Right cardiac atrium (tissue), 5 donors: Measurements from ENCODE around the gene BARHL1. TPM values are rescaled to one million over a fixed set of nuclear protein-coding genes. Genes with fewer than 3 reads are reported as not detected.
"Not testable (repeated sequence)": the region's sequence is repeated elsewhere in the genome, so short reads cannot be mapped to it uniquely, and the experiment has no call there.

ENCODE experiments used
- ATAC-seq, 2 donors: fragments of 200-7000 bp; cut with Tn5 transposase; one replicate each; pipeline versions ENCODE4 v1.8.0 to v1.9.1; 2020; ENCODE audit warnings: moderate library complexity in 2 of 2, mild to moderate bottlenecking in 1 of 2
- DNase-seq, 3 donors: peaks; one replicate each; pipeline ENCODE4 v3.0.0-alpha.2; 2020
- H3K27ac ChIP-seq: one replicate; pipeline ENCODE4 v1.5.1; 2013; ENCODE audit warnings: mild to moderate bottlenecking, low read length, control low read depth, moderate library complexity
- H3K27me3 ChIP-seq: one replicate; pipeline ENCODE4 v1.6.1; 2013; ENCODE audit not compliant: control insufficient read depth, insufficient read depth
- H3K4me1 ChIP-seq: one replicate; pipeline ENCODE4 v1.6.1; 2013; ENCODE audit warnings: low read length; ENCODE audit not compliant: control insufficient read depth, insufficient read depth
- H3K4me3 ChIP-seq: one replicate; pipeline ENCODE4 v1.5.1; 2013; ENCODE audit warnings: low read length, control low read depth
- H3K9me3 ChIP-seq: one replicate; pipeline ENCODE4 v1.6.1; 2013; ENCODE audit warnings: low read length; ENCODE audit not compliant: control insufficient read depth
- WGBS: extraction: QIAGEN DNeasy Blood & Tissue Kit; methylation state at CpG from one replicate; pipeline ENCODE4 v1.1.7; 2013; 5-methylcytosine and 5-hydroxymethylcytosine counted together
- intact Hi-C, 4 donors: fragments of 100-400 bp; cut with DNase I; formaldehyde crosslinking; loops; one replicate each; pipeline versions ENCODE4 v1.11.0 to v1.14.0; 2022 to 2023
- polyA plus RNA-seq: library from polyadenylated mRNA; stranded (reverse); fragments of 200-250 nt; gene quantifications from one replicate; pipeline ENCODE4 v1.2.3, GENCODE V29; 2013
- total RNA-seq, 4 donors: library from RNA; stranded (reverse); fragmentation: NEBNext Ultra II Directional; extraction: Animal tissue kit (Norgen Biotek cat#: 25700); gene quantifications; one replicate each; pipeline ENCODE4 v1.2.1, GENCODE V29; 2021
- donor health status: healthy with polysubstance abuse.
- donor health status: DM: no; HTN: yes; CAD: no.
- donor health status: DM: no; HTN: no; CAD: no.
- donor health status: DM: no; HTN: yes; CAD: no; lungs with severe emphysema.
- donor health status: DM: yes; HTN: yes; CAD: no.

Gene BARHL1
- total and polyA plus RNA-seq, 5 donors = not detected

DNA sequence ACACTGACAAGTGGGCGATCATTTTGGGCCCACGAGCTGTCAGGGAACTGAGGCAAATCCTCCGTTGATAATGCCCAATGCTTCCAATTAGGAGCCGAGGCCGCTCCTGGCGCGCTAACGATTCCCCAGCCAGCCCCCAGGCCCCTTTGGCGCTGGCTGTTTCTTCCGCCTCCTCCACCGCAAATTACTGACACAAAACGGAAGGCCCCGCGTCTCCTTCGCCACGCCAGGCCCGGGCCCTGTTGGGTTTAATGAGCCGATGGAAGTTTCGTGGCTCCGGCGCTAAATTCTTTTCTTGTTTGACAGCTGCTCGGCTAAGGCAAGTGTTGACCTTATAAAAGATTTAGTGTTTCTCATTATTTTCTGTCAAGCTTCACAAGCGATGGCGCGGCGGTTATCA is 25.7 kb upstream of the BARHL1 start:
- Histone ChIP-seq H3K4me1 (no peaks in the 10 kb centered on the region), H3K27me3 (no peaks in the 10 kb centered on the region), H3K27ac (no peak overlapping the region), H3K4me3 (no peak overlapping the region), H3K9me3 (no peaks in the 10 kb centered on the region)
- intact Hi-C loops = no loop called here
- ATAC-seq (no peak), DNase-seq (no peak)
- 68% methylated on average over 26 of the region's 26 CpGs for WGBS

DNA sequence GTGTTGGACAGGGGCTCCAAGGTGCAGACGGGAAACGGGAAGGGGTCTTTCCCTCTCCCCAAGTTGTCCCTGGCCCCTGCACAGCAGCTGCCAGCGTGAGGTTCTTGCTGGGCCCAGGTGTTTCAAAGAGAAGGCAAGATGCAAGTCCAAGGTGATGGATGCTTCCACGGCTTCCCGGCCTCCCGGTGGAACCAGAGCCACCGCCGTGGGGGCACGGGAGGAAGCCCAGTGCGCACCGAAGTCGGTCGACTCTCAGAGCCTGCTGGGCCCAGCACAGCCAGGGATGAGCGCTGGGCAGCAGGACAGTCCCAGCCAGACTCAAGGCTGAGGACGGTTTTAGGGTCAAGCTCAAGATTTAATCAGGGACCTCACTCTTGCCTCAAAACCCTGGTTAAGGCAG is 25.2 kb upstream of the BARHL1 start:
- Histone ChIP-seq H3K4me1 (no peaks in the 10 kb centered on the region), H3K27me3 (no peaks in the 10 kb centered on the region), H3K4me3 (no peak overlapping the region), H3K27ac (no peak overlapping the region), H3K9me3 (no peaks in the 10 kb centered on the region)
- 87% methylated on average over 15 of the region's 15 CpGs for WGBS
- DNase-seq (no peak), ATAC-seq (no peak)
- intact Hi-C loops = no loop called here

DNA sequence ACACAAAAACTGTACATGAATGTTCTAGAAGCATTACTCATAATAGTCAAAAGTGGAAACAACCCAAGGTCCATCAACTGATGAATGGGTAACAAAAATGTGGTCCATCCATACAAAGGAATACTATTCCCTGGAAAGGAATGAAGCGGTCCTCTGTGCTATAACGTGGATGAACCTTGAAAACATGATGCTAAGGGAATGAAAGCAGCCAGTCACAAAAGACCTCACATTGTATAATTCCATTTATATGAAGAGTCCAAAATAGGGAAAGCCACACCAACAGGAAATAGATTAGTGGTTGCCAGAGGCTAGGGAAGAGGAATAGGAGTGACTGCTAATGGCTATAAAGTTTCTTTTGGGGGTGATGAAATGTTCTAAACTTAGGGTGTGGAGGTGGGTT is 22.7 kb upstream of the BARHL1 start:
- no peak overlapping the region for H3K4me3 ChIP-seq
- no peaks in the 10 kb centered on the region for H3K27me3 ChIP-seq
- H3K4me1 ChIP-seq = no peaks in the 10 kb centered on the region
- DNase-seq (no peak), ATAC-seq (no peak)
- 90% methylated on average over 2 of the region's 2 CpGs for WGBS
- no peaks in the 10 kb centered on the region for H3K9me3 ChIP-seq
- no peak overlapping the region for H3K27ac ChIP-seq
- intact Hi-C loops = loop anchor here in 1 of 4 donors (10.0 kb wide), 1 partner anchor 45 kb away; no protein-coding TSS in a partner anchor

GRCh38 chr9:132560616-132561202 is 21.7 kb upstream of the BARHL1 start:
- DNase-seq (no peak), ATAC-seq (peak; percentile 38 to 66)
- Histone ChIP-seq H3K4me1 (no peaks in the 10 kb centered on the region), H3K4me3 (no peak overlapping the region), H3K9me3 (no peaks in the 10 kb centered on the region), H3K27me3 (no peaks in the 10 kb centered on the region), H3K27ac (no peak overlapping the region)
- intact Hi-C loops = loop anchor here in 1 of 4 donors (10.0 kb wide), 1 partner anchor 46 kb away; no protein-coding TSS in a partner anchor
- WGBS = 30% methylated on average over 14 of the region's 14 CpGs

DNA sequence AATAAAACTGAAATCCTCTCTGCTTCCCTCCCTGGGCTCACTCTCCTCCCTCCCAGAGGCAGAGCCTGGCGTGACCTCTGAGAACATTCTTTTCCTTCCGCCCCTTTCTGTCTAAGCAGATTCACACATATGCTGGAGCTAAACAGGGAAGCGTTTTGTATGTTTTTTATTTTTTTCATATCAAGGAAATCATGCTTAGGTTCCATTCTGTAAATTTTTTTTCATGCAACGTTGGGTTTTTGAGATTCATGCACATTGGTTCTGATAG is 20.2 kb upstream of the BARHL1 start:
- DNase-seq (no peak), ATAC-seq (peak in 1 of 2 donors; percentile 53)
- H3K4me3 ChIP-seq = no peak overlapping the region
- H3K9me3 ChIP-seq = no peaks in the 10 kb centered on the region
- no peaks in the 10 kb centered on the region for H3K4me1 ChIP-seq
- intact Hi-C loops = loop anchor here in 1 of 4 donors (10.0 kb wide), 1 partner anchor 47 kb away; no protein-coding TSS in a partner anchor
- 19% methylated on average over 4 of the region's 4 CpGs for WGBS
- H3K27me3 ChIP-seq = no peaks in the 10 kb centered on the region
- H3K27ac ChIP-seq = no peak overlapping the region

DNA sequence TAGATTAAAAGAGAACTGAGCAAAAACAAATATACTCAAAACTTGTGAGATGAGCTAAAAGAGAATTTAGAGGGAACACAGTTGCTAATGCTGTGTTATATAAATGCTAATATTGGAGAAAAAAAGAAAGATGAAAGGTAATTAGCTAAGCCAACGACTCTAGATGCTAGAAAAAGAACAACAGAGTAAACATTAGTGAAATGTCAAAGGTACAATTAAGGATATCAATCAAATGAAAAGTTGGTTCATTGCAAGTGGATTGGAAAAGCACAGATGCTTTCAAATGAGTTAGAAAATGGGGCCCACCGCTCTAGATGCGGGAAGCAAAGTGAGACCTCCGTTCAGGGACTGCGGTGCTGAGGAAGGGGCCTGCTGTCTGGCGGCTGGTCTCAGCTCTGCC is 17.9 kb upstream of the BARHL1 start:
- Histone ChIP-seq H3K9me3 (no peaks in the 10 kb centered on the region), H3K4me3 (no peak overlapping the region), H3K27ac (no peak overlapping the region), H3K27me3 (no peaks in the 10 kb centered on the region), H3K4me1 (no peaks in the 10 kb centered on the region)
- intact Hi-C loops = loop anchor here in 1 of 4 donors (10.0 kb wide), 1 partner anchor 50 kb away; no protein-coding TSS in a partner anchor
- ATAC-seq (no peak), DNase-seq (no peak)
- 77% methylated on average over 6 of the region's 6 CpGs for WGBS

DNA sequence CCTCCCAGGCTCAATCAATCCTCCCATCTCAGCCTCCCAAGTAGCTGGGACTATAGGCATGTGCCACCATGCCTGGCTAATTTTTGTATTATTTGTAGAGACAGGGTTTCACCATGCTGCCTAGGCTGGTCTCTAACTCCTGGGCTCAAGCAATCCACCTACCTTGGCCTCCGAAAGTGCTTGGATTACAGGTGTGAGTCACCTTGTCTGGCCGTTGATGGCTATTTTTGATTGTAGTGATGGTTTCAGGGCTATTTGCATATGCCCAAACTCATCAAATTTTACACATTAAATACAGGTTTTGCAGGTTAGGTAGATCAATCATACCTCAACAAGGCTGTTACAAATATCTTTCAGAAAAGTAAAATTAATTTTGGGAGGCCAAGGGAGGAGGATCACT is 13.6 kb upstream of the BARHL1 start:
- not testable (repeated sequence) for H3K27ac ChIP-seq, DNase-seq, ATAC-seq, H3K27me3 ChIP-seq, H3K4me3 ChIP-seq, H3K9me3 ChIP-seq, H3K4me1 ChIP-seq
- intact Hi-C loops = loop anchor here in 1 of 4 donors (10.0 kb wide), 1 partner anchor 54 kb away; no protein-coding TSS in a partner anchor
- WGBS = 87% methylated on average over 2 of the region's 2 CpGs

DNA sequence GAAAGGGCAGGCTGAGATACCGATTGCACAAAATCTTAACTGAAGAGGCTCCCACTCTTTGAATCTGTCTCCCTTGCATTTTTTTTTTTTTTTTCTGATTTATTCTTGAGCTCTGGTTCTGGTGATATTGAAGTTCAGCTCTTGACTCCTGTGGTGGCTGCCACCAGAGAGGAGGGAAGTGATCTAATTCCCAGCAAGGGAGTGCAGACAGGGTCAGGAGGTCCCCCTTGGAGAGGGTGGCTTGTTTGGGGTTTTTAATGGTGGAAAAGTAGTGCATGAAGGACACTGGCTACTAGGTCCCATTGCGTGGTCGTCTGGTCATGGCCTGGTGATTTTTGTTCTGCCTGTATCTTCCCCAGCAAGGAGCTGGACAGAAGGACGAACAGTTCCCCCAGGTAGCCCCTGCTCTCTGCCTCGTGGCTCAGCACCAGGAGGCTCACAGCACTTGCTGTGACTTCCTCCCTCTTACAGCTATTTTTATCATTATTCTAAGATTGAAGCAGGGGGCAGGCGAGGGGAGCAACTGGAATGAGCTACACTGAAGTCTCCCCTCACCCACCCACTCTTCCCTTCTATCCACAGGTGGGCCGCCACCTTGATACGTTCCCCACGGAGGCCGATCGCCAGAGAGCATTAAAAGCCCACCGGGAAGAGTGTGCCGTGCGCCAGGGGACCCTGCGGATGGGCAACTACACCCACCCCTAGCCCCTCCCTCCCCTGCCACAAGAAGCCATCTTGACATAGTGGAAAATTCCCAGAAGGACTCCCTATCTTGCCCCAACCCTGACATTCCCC is 10.4 kb upstream of the BARHL1 start:
- no peaks in the 10 kb centered on the region for H3K4me1 ChIP-seq
- H3K27me3 ChIP-seq = no peaks in the 10 kb centered on the region
- DNase-seq = no peak
- no peak for ATAC-seq
- H3K27ac ChIP-seq = no peak overlapping the region
- no peak overlapping the region for H3K4me3 ChIP-seq
- WGBS = 75% methylated on average over 15 of the region's 15 CpGs
- intact Hi-C loops = loop anchor here in 2 of 4 donors (5.0 to 10.0 kb wide), 2 partner anchors 157 to 160 kb away; partner anchors contain the start of gene CFAP77 (in 2 of the 2)
- no peaks in the 10 kb centered on the region for H3K9me3 ChIP-seq

DNA sequence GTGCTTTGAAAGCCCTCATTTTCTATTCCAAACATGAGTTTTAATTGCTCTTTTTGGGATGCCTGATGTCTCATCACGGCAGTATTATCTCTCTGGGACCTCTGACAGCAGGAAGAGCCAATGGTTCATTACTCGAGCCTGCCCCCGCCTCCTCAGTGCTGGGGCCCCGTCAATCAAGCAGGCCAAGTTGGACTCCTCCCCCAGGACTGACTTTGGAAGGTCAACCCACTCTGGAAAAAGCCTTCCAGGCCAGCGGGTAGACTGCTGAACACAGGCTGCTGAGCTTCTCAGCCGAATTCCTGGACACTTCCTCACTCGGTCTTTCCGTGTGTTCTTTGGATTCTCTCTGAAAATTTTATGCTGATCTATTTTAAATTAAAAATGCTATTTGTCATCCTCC is 9.5 kb upstream of the BARHL1 start:
- ATAC-seq = peak; percentile 52 to 55
- 14% methylated on average over 8 of the region's 8 CpGs for WGBS
- Histone ChIP-seq H3K27me3 (no peaks in the 10 kb centered on the region), H3K4me3 (no peak overlapping the region), H3K4me1 (no peaks in the 10 kb centered on the region), H3K27ac (no peak overlapping the region), H3K9me3 (no peaks in the 10 kb centered on the region)
- intact Hi-C loops = loop anchor here in 2 of 4 donors (5.0 to 10.0 kb wide), 2 partner anchors 158 to 161 kb away; partner anchors contain the start of gene CFAP77 (in 2 of the 2)
- DNase-seq = peak in 1 of 3 donors; percentile 63

- H3K27ac ChIP-seq = no peak overlapping the region
- H3K4me1 ChIP-seq = no peaks in the 10 kb centered on the region
- H3K9me3 ChIP-seq = no peaks in the 10 kb centered on the region
- no peaks in the 10 kb centered on the region for H3K27me3 ChIP-seq
- peak; percentile 81 to 82 for ATAC-seq
- WGBS = 14% methylated on average over 16 of the region's 16 CpGs
- intact Hi-C loops = loop anchor here (2.0 to 10.0 kb wide), 4 partner anchors 66 to 163 kb away; partner anchors contain the start of gene CFAP77 (in 2 of the 4)
- DNase-seq = peak; percentile 75 to 88 (median 87)
- H3K4me3 ChIP-seq = no peak overlapping the region
These were observed 7.3 kb upstream of the BARHL1 start for GRCh38 chr9:132575005-132575609.

GRCh38 chr9:132575811-132576210 is 6.6 kb upstream of the BARHL1 start:
- intact Hi-C loops = loop anchor here (2.0 to 10.0 kb wide), 4 partner anchors 67 to 164 kb away; partner anchors contain the start of gene CFAP77 (in 2 of the 4)
- 79% methylated on average over 5 of the region's 5 CpGs for WGBS
- Histone ChIP-seq H3K27me3 (no peaks in the 10 kb centered on the region), H3K4me1 (no peaks in the 10 kb centered on the region), H3K9me3 (no peaks in the 10 kb centered on the region), H3K27ac (no peak overlapping the region), H3K4me3 (no peak overlapping the region)
- ATAC-seq = no peak
- no peak for DNase-seq
